Sciatic nerve (tissue), 2 donors: ENCODE data around the gene LOC101059915.
"Not testable (repeated sequence)": the region's sequence is repeated elsewhere in the genome, so short reads cannot be mapped to it uniquely, and the experiment has no call there.

ENCODE experiments used
- ATAC-seq: fragments of 200-7000 bp; cut with Tn5 transposase; one replicate; pipeline ENCODE4 v1.9.1; 2020; ENCODE audit warnings: mild to moderate bottlenecking, moderate library complexity
- DNase-seq: peaks from one replicate; pipeline ENCODE4 v3.0.0-alpha.2; 2020; ENCODE audit warnings: low spot score
- intact Hi-C: fragments of 100-400 bp; cut with DNase I; formaldehyde crosslinking; loops from one replicate; pipeline ENCODE4 v1.14.2; 2022
- donor health status: DM: no; HTN: no; CAD: no.
- donor health status: DM: no; HTN: no; CAD: no.

Gene LOC101059915

GRCh38 chrX:71637253-71637618, 30.1 kb upstream of the LOC101059915 start:
- intact Hi-C loops, result no loop called here
- ATAC-seq (peak; percentile 26), DNase-seq (peak; percentile 13)

GRCh38 chrX:71637848-71638247, 29.5 kb upstream of the LOC101059915 start:
- DNase-seq (no peak), ATAC-seq (peak; percentile 76)
- intact Hi-C loops, result no loop called here

GRCh38 chrX:71638409-71638808, 28.9 kb upstream of the LOC101059915 start:
- intact Hi-C loops, result no loop called here
- DNase-seq, result no peak
- no peak for ATAC-seq

- ATAC-seq (no peak), DNase-seq (peak; percentile 1)
- intact Hi-C loops, result no loop called here
These were observed 27.3 kb upstream of the LOC101059915 start for GRCh38 chrX:71640002-71640401.

- intact Hi-C loops, DNase-seq, ATAC-seq: not testable (repeated sequence)
These were observed 22.9 kb upstream of the LOC101059915 start for GRCh38 chrX:71644406-71644805.

- no peak for ATAC-seq
- DNase-seq, result no peak
- intact Hi-C loops, result no loop called here
These were observed 16.9 kb upstream of the LOC101059915 start for GRCh38 chrX:71650333-71650969.

- no peak for DNase-seq
- intact Hi-C loops, result no loop called here
- peak; percentile 55 for ATAC-seq
These were observed 14.9 kb upstream of the LOC101059915 start for GRCh38 chrX:71652405-71652804.

GRCh38 chrX:71653344-71653743, 14.0 kb upstream of the LOC101059915 start:
- intact Hi-C loops, result no loop called here
- ATAC-seq (no peak), DNase-seq (no peak)

GRCh38 chrX:71657267-71657666, 10.1 kb upstream of the LOC101059915 start:
- DNase-seq, result no peak
- intact Hi-C loops, result no loop called here
- no peak for ATAC-seq

GRCh38 chrX:71659342-71659741, 8.0 kb upstream of the LOC101059915 start:
- DNase-seq (no peak), ATAC-seq (no peak)
- intact Hi-C loops, result no loop called here

- no peak for ATAC-seq
- no peak for DNase-seq
These were observed 7.4 kb upstream of the LOC101059915 start for GRCh38 chrX:71659959-71660358.

GRCh38 chrX:71660562-71661416, 6.6 kb upstream of the LOC101059915 start:
- intact Hi-C loops, result no loop called here
- DNase-seq (no peak), ATAC-seq (no peak)

More at GRCh38 chrX:71659959-71660358, 7.4 kb upstream of the LOC101059915 start:
- intact Hi-C loops, result no loop called here

- ATAC-seq (no peak), DNase-seq (no peak)
- intact Hi-C loops, result no loop called here
These were observed 5.4 kb upstream of the LOC101059915 start for GRCh38 chrX:71661919-71662318.

GRCh38 chrX:71662654-71663053, 4.7 kb upstream of the LOC101059915 start:
- DNase-seq, intact Hi-C loops, ATAC-seq: not testable (repeated sequence)

GRCh38 chrX:71663238-71663637, 4.1 kb upstream of the LOC101059915 start:
- ATAC-seq, DNase-seq, intact Hi-C loops: not testable (repeated sequence)

- ATAC-seq, result peak; percentile 36
- DNase-seq, intact Hi-C loops: not testable (repeated sequence)
These were observed 3.1 kb upstream of the LOC101059915 start for GRCh38 chrX:71664202-71664601.

GRCh38 chrX:71664889-71665491, 2.4 kb upstream of the LOC101059915 start:
- intact Hi-C loops, result no loop called here
- DNase-seq, result no peak
- peak; percentile 38 for ATAC-seq

GRCh38 chrX:71665747-71666146, 1.6 kb upstream of the LOC101059915 start:
- DNase-seq (no peak), ATAC-seq (no peak)
- intact Hi-C loops, result no loop called here

GRCh38 chrX:71666240-71667223, 814 bp upstream of the LOC101059915 start:
- intact Hi-C loops, result no loop called here
- DNase-seq (no peak), ATAC-seq (no peak)
